ENCODE data around the gene MYOD1.

GRCh38 chr11:17736579-17736893 is 17.2 kb downstream of the MYOD1 start:
- TF ChIP-seq CTCF (conservative IDR thresholded peaks at IDR 0.05; ENCODE audit: low read length) (no peak), EZH2phosphoT487 (IDR thresholded peaks at IDR 0.05; ENCODE audit: borderline replicate concordance, low read depth, low read length) (no peak)
